ENCODE data around the gene ZC3H12C. TPM values are rescaled to one million over a fixed set of nuclear protein-coding genes. Genes with fewer than 3 reads are reported as not detected.

ZC3H12C gene
- polyA plus RNA-seq, 3 donors: 6.4 to 8.5 (median 7.9) TPM

- no peak for DNase-seq
These were observed 54.9 kb downstream of the ZC3H12C start for GRCh38 chr11:110147962-110148709.

DNA sequence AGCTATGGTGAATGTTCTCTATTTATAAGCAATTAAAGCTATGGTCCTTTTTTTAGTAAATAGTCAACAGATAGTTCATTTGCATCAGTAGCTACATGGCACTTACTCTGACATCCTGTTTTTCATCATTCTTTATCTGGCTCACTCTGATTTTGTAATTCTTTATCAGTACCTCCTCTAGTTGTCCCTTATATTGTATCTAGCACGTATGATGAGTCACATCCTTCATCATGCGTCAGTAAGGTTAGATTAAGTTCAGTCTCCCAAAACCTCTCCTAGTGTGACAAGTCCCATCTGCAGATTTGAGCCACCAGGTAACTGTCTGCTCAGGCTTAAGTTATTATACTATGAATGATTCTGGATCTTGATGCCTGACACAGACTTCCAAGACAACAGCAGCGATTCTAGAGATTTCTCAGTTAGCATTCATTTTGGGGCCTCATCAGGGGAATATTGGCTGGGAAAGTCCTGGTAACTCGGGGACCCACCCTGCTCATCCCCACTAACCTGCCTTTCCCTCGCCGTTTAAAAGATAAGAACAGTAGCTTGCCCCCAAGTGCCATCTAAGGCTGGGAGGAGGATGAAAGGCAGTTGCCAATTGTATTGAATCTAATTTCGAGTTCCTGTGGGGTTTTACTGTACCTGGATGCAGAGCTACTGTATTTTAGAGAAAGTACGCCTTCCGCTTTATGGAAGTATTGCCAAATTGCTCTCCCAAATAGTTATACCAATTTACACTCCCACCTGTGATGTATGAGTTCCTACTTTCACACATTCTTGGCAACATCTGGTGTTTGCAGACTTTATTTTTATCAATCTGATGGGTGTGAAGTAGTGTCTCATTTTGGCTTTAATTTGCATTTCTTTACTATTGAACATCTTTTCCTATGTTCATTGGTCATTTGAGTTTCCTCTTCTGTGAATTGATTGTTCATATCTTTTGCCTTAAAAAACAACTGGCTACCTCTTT lies 55.9 kb downstream of the ZC3H12C start:
- no peak for DNase-seq

DNA sequence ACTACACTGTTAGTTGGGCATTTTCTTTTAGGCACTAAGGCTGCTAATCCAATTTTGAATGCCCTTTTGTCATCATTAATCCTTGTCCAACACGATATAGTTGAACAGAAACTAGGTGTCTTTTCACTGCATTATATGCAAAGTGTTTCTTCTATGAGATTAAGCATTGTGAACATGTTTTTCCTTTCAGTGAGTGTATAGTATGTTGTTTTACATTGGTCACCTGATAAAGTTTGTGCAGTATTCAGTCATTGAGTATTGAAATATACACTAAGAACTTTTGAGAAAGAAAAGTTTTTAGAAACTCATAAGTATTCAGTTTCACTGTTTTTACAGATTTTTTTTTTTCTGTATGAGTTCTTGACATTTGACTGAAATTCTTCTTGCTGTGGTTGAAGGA lies 59.0 kb downstream of the ZC3H12C start:
- no peak for DNase-seq

GRCh38 chr11:110153474-110153873 lies 60.3 kb downstream of the ZC3H12C start:
- DNase-seq: no peak

- DNase-seq: no peak
These were observed 63.3 kb downstream of the ZC3H12C start for GRCh38 chr11:110156503-110156902.

- no peak for DNase-seq
These were observed 65.4 kb downstream of the ZC3H12C start for GRCh38 chr11:110158317-110159200.

GRCh38 chr11:110159476-110159875 lies 66.3 kb downstream of the ZC3H12C start:
- no peak for DNase-seq

DNA sequence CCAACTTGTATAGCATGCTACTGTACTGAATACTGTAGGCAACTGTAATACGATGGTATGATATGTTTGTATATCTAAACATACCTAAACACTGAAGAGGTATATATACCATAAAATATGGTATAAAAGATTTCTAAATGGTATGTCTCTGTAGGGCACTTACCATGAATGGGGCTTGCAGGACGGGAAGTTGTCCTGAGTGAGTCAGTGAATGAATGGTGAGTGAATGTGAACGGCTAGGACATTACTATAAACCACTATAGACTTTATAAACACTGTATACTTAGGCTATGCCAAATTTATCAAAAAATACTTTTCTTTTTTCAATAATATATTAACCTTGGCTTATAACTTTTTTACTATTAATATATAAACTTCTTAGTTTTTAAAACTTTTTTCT lies 66.8 kb downstream of the ZC3H12C start:
- DNase-seq: no peak

DNA sequence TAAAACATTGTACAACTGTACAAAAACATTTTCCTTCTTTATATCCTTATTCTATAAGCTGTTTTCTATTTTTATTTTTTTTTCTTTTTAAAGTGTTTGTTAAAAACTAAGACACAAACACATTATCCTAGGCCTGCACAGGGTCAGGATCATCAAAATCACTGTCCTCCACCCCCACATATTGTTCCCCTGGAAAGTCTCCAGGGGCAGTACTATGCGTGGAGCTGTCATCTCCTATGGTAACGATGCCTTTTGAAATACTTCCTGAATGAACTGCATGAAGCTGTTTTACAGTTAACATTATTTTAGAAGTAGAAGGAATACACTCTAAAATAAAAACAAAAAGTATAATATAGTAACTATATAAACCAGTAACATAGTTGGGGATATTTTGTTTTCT lies 67.2 kb downstream of the ZC3H12C start:
- no peak for DNase-seq

DNA sequence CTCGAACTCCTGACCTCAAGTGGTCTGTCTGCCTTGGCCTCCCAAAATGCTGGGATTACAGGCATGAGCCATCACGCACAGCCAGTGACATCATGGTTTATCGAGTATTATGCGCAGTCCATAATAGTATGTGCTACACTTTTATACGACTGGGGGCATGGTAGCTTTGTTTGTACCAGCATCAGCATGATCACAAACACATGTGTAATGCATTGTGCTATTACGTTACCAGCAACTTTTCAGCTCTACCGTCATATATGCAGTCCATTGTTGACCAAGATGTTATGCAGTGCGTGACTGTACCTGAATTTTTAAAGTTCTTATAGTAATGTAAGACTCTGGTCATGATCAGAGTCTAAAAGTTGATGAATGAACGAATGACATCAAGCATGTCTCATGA lies 67.9 kb downstream of the ZC3H12C start:
- DNase-seq: no peak

DNA sequence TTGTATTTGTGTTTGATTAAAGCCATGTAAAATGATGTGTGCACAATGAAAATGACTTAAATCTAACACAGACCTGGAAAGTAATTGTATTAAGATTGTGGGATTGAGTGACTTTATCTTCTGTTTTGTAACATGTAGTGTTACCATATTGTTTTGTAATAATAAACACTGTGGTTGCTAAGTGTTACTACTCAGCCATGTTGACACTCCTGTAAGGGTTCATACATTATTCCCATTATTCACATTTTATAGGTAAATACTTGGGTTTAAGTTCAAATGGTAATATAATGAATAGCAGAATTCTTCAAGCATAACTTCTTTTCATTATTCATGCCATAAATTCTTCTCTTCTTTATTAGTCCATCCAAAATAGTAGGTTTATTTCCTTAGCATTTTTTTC lies 69.0 kb downstream of the ZC3H12C start:
- DNase-seq: no peak

GRCh38 chr11:110165039-110165925 lies 72.1 kb downstream of the ZC3H12C start:
- DNase-seq: no peak

- no peak for DNase-seq
These were observed 75.0 kb downstream of the ZC3H12C start for GRCh38 chr11:110168033-110168803.

- DNase-seq: no peak
These were observed 76.5 kb downstream of the ZC3H12C start for GRCh38 chr11:110169738-110170137.

DNA sequence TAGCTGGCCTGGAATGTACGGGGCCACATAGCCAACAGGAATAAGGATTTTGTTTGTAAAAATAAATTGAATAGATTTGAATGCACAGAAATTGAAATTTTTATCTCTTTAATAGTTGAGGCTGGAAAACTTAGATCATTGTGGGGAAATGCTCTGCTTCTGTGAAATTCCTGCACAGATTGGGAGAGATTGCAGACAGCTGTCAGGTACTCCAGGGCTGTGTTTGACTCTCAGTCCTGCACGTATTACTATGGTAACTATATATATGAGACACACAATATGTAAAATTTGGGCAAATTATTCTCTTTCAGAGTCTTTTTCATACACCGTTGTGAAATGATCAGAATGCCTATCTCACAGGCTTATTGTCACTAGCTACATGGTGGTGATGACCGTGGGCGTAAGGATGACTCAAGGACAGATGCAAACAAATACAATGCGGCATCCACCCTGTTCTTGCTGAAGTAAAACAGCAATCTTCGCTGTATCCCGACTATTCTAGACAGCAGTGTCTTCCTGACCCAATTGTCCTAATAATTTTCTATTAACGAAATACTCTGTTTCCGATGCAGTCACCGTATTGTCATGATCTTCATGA lies 79.4 kb downstream of the ZC3H12C start:
- DNase-seq: no peak

DNA sequence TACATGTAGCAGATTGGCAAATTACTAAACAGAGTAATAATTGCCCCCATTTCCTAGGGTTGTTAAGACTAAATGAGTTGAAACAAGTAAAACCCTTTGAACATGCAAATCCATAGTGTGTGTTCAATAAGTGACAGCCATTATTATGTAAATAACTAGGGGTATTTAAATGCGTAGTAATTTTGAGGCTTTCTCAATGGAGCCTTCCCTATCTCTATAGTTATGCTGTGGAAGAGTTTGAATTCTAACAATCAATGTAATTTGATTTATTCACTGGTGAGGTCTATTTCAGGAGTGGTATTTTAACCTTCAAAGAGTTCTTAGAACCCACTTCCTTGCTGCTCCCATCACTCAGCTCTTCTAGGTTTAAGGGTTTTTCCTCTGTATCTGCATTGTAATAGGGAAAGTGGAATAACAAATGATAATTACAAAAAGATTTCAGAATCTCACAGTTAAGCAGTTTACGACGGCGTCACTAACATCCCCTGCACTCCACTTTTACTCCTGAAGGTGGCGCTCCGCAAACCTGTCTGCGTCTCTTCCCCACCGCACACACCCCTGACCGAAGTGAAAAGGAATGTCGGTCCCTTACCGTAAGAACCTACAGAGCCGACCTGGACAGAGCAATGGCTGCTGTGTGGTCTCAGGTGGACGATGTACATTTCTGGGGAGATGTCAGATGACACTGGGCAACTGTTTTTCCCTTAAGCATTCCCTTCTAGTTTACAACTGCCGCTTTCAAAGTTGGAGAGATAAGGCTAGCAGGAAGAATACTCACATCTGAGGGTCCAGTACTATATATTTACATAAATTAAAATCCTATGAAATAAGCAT lies 80.8 kb downstream of the ZC3H12C start:
- DNase-seq: peak; percentile 68

- no peak for DNase-seq
These were observed 81.6 kb downstream of the ZC3H12C start for GRCh38 chr11:110174645-110175310.
